Smooth muscle cell (in vitro differentiated cells): ENCODE measurements around the gene GMIP. TPM values are rescaled to one million over a fixed set of nuclear protein-coding genes. Genes with fewer than 3 reads are reported as not detected.

Experiments
- DNase-seq: peaks from one replicate; lab custom pipeline; 2025; ENCODE audit not compliant: unreplicated experiment; lab: John Stamatoyannopoulos, UW
- H2AFZ ChIP-seq: fragments of 200-600 bp; sonication (generic); 2 replicates; pipeline ENCODE4 v1.6.0; 2016; ENCODE audit warnings: antibody characterized with exemption, low read depth, mild to moderate bottlenecking
- H3F3A ChIP-seq: fragments of 200-600 bp; sonication (generic); 2 replicates; pipeline ENCODE4 v1.6.0; 2017; ENCODE audit warnings: antibody characterized with exemption, low read depth
- H3K27ac ChIP-seq: fragments of 200-600 bp; sonication (generic); 2 replicates; pipeline ENCODE4 v1.5.1; 2016; ENCODE audit warnings: low read depth, mild to moderate bottlenecking
- H3K27me3 ChIP-seq: fragments of 200-600 bp; sonication (generic); 2 replicates; pipeline ENCODE4 v1.6.1; 2016; ENCODE audit warnings: low read depth, mild to moderate bottlenecking
- H3K36me3 ChIP-seq: fragments of 200-600 bp; sonication (generic); 2 replicates; pipeline ENCODE4 v1.5.1; 2016; ENCODE audit warnings: low read depth
- H3K4me1 ChIP-seq: fragments of 200-600 bp; sonication (generic); 2 replicates; pipeline ENCODE4 v1.5.1; 2016; ENCODE audit warnings: low read depth
- H3K4me2 ChIP-seq: fragments of 200-600 bp; sonication (generic); 2 replicates; pipeline ENCODE4 v1.6.0; 2016; ENCODE audit warnings: mild to moderate bottlenecking
- H3K4me3 ChIP-seq: fragments of 200-600 bp; sonication (generic); 2 replicates; pipeline ENCODE4 v1.5.1; 2016; ENCODE audit warnings: mild to moderate bottlenecking
- H3K79me2 ChIP-seq: fragments of 200-600 bp; sonication (generic); 2 replicates; pipeline ENCODE4 v1.6.0; 2016; ENCODE audit warnings: low read depth, mild to moderate bottlenecking
- H3K9ac ChIP-seq: fragments of 200-600 bp; sonication (generic); 2 replicates; pipeline ENCODE4 v1.6.0; 2016; ENCODE audit warnings: low read depth
- H3K9me3 ChIP-seq: fragments of 200-600 bp; sonication (generic); replicated peaks from 2 replicates; pipeline ENCODE4 v1.5.1; 2016; ENCODE audit warnings: low read depth
- H4K20me1 ChIP-seq: fragments of 200-600 bp; sonication (generic); 2 replicates; pipeline ENCODE4 v1.6.0; 2016; ENCODE audit warnings: low read depth
- CTCF ChIP-seq: fragments of 200-600 bp; sonication (generic); IDR thresholded peaks from 2 replicates; pipeline ENCODE4 v1.5.1; 2017; ENCODE audit warnings: borderline replicate concordance, mild to moderate bottlenecking, antibody characterized with exemption; ENCODE audit not compliant: insufficient read depth, poor library complexity, severe bottlenecking
- WGBS: methylation state at CpG from one replicate; pipeline ENCODE4 v1.1.7; 2016; ENCODE audit warnings: low lambda C conversion rate; 5-methylcytosine and 5-hydroxymethylcytosine counted together
- polyA plus RNA-seq: library from polyadenylated mRNA; unstranded; fragments of >200 nt; fragmentation: Nextera tagmentation; extraction: Ambion mirVana; gene quantifications from 2 replicates; pipeline ENCODE4 v1.2.1, GENCODE V29; 2016
- total RNA-seq: library from RNA; depleted of rRNA; stranded (reverse); fragments of >200 nt; gene quantifications from 2 replicates; pipeline ENCODE4 v1.2.3, GENCODE V29; 2014

Gene GMIP
- total and polyA plus RNA-seq, 2 experiments from 2014 or later: 3.9 to 19.5 TPM

- Histone ChIP-seq H2AFZ (no peak overlapping the region), H3K4me3 (no peak overlapping the region), H3K9ac (no peak overlapping the region), H3K79me2 (no peaks in the 10 kb centered on the region), H3K4me2 (no peak overlapping the region), H3F3A (no peaks in the 10 kb centered on the region), H3K36me3 (no peaks in the 10 kb centered on the region), H4K20me1 (no peaks in the 10 kb centered on the region), H3K9me3 (no peaks in the 10 kb centered on the region), H3K27ac (no peak overlapping the region), H3K27me3 (no peaks in the 10 kb centered on the region), H3K4me1 (peaks cover 6% of the 10 kb centered on the region)
- no peak for DNase-seq
- TF ChIP-seq CTCF: no peak
- 92% methylated on average over 4 of the region's 4 CpGs for WGBS
Measured at GRCh38 chr19:19594381-19594780, 49.1 kb downstream of the GMIP start.

DNA sequence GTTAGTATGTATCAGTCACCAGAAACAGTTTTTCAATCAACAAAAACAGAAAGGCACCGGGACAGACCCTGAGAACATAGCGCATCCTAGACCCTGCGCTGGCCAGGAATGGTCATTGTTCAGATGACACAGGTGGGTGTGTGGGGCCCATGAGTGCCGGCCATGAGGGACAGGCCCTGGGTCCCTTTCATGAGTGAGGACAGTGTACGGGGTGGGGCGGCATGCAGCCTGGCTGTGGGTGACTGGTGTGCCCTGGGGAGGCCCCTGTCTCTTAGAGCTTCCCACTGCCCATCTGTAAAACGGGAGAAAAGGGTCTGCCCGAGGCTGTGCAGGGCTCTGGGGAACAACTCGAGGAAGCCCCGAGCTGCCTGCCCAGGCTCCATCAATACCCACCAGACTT lies 50.8 kb downstream of the GMIP start:
- H4K20me1 ChIP-seq: no peaks in the 10 kb centered on the region
- H3K27ac ChIP-seq: no peak overlapping the region
- H3K9me3 ChIP-seq: no peaks in the 10 kb centered on the region
- no peaks in the 10 kb centered on the region for H3F3A ChIP-seq
- no peak for DNase-seq
- H3K4me1 ChIP-seq: peaks cover 6% of the 10 kb centered on the region
- no peak overlapping the region for H2AFZ ChIP-seq
- no peaks in the 10 kb centered on the region for H3K27me3 ChIP-seq
- no peak overlapping the region for H3K4me2 ChIP-seq
- no peak overlapping the region for H3K4me3 ChIP-seq
- no peaks in the 10 kb centered on the region for H3K36me3 ChIP-seq
- no peak for TF ChIP-seq CTCF
- H3K9ac ChIP-seq: no peak overlapping the region
- WGBS: 95% methylated on average over 10 of the region's 10 CpGs
- H3K79me2 ChIP-seq: no peaks in the 10 kb centered on the region

GRCh38 chr19:19591133-19591825 lies 52.2 kb downstream of the GMIP start:
- no peaks in the 10 kb centered on the region for H3K27me3 ChIP-seq
- H2AFZ ChIP-seq: no peak overlapping the region
- peak overlapping the region; percentile 76 for H3K4me2 ChIP-seq
- no peaks in the 10 kb centered on the region for H3K36me3 ChIP-seq
- H3K9ac ChIP-seq: peak overlapping the region; percentile 71
- H4K20me1 ChIP-seq: no peaks in the 10 kb centered on the region
- H3F3A ChIP-seq: no peaks in the 10 kb centered on the region
- peak overlapping the region; percentile 83 for H3K27ac ChIP-seq
- 39% methylated on average over 13 of the region's 13 CpGs for WGBS
- no peak for TF ChIP-seq CTCF
- no peak overlapping the region for H3K4me3 ChIP-seq
- H3K4me1 ChIP-seq: peaks cover 6% of the 10 kb centered on the region
- no peaks in the 10 kb centered on the region for H3K79me2 ChIP-seq
- peak; percentile 26 for DNase-seq
- H3K9me3 ChIP-seq: no peaks in the 10 kb centered on the region

GRCh38 chr19:19588546-19588945 lies 54.9 kb downstream of the GMIP start:
- H3K4me3 ChIP-seq: no peak overlapping the region
- no peaks in the 10 kb centered on the region for H3K36me3 ChIP-seq
- H3K9ac ChIP-seq: no peak overlapping the region
- 98% methylated on average over 2 of the region's 2 CpGs for WGBS
- no peak overlapping the region for H2AFZ ChIP-seq
- DNase-seq: no peak
- no peaks in the 10 kb centered on the region for H3K9me3 ChIP-seq
- peaks cover 6% of the 10 kb centered on the region for H3K4me1 ChIP-seq
- no peak overlapping the region for H3K4me2 ChIP-seq
- H3K27me3 ChIP-seq: no peaks in the 10 kb centered on the region
- no peak overlapping the region for H3K27ac ChIP-seq
- H4K20me1 ChIP-seq: no peaks in the 10 kb centered on the region
- TF ChIP-seq CTCF: no peak
- H3K79me2 ChIP-seq: no peaks in the 10 kb centered on the region
- no peaks in the 10 kb centered on the region for H3F3A ChIP-seq
